Activated CD8-positive, alpha-beta T cell treated with anti-CD3 and anti-CD28 coated beads for 36 hours (primary cell): ENCODE measurements around the gene TFEB. TPM values are rescaled to one million over a fixed set of nuclear protein-coding genes. Genes with fewer than 3 reads are reported as not detected.

Experiments used
- ATAC-seq: fragments of 200-7000 bp; cut with Tn5 transposase; one replicate; pipeline ENCODE4 v1.10.0; 2021; ENCODE audit warnings: mild to moderate bottlenecking, moderate library complexity
- CTCF ChIA-PET: fragments of 350-600 bp; sonication (Branson Sonifier 250); formaldehyde crosslinking; loops from one replicate; lab custom pipeline; 2021; ENCODE audit warnings: antibody characterized with exemption; lab: Charles Lee
- POLR2A ChIA-PET: fragments of 350-600 bp; sonication (Branson Sonifier 250); formaldehyde crosslinking; loops from one replicate; lab custom pipeline; 2021; ENCODE audit warnings: antibody characterized with exemption; lab: Charles Lee
- DNase-seq: peaks from one replicate; pipeline ENCODE4 v3.0.0-alpha.2; 2020
- H3K27ac Mint-ChIP-seq: one replicate; pipeline ENCODE4 v1.8.0; 2021; ENCODE audit warnings: mild to moderate bottlenecking, mixed read lengths
- H3K27me3 Mint-ChIP-seq: one replicate; pipeline ENCODE4 v1.8.0; 2021; ENCODE audit warnings: mixed read lengths
- H3K36me3 Mint-ChIP-seq: one replicate; pipeline ENCODE4 v1.8.0; 2021; ENCODE audit warnings: low read depth, mixed read lengths
- H3K4me1 Mint-ChIP-seq: one replicate; pipeline ENCODE4 v1.8.0; 2021; ENCODE audit warnings: low read depth, mixed read lengths
- H3K4me3 Mint-ChIP-seq: one replicate; pipeline ENCODE4 v1.8.0; 2021; ENCODE audit warnings: mild to moderate bottlenecking, moderate library complexity, mixed read lengths
- H3K9me3 Mint-ChIP-seq: one replicate; pipeline ENCODE4 v1.8.0; 2021; ENCODE audit warnings: mixed read lengths
- CTCF ChIP-seq: fragments of 200-600 bp; IDR thresholded peaks from one replicate; pipeline ENCODE4 v1.8.0; 2022; ENCODE audit warnings: antibody characterized with exemption, mild to moderate bottlenecking
- intact Hi-C: fragments of 100-400 bp; cut with micrococcal nuclease; formaldehyde crosslinking; loops from one replicate; pipeline ENCODE4 v1.10.0; 2022
- total RNA-seq, 2 experiments: library from RNA; stranded (reverse); gene quantifications; one replicate each; pipeline ENCODE4 v1.2.3, GENCODE V29; 2021

The TFEB gene
- total RNA-seq, 2 experiments from 2014 or later: 14.6 to 15.9 TPM

GRCh38 chr6:41667195-41667594 is 68.2 kb downstream of the TFEB start:
- H3K27ac Mint-ChIP-seq: no peak overlapping the region
- no peaks in the 10 kb centered on the region for H3K4me1 Mint-ChIP-seq
- no peaks in the 10 kb centered on the region for H3K9me3 Mint-ChIP-seq
- intact Hi-C loops: no loop called here
- H3K4me3 Mint-ChIP-seq: no peak overlapping the region
- H3K27me3 Mint-ChIP-seq: peaks cover 11% of the 10 kb centered on the region
- no peaks in the 10 kb centered on the region for H3K36me3 Mint-ChIP-seq
- ChIA-PET POLR2A (no interaction called here), CTCF (no interaction called here)
- TF ChIP-seq CTCF: no peak
- no peak for ATAC-seq
- no peak for DNase-seq

- H3K9me3 Mint-ChIP-seq: no peaks in the 10 kb centered on the region
- peaks cover 18% of the 10 kb centered on the region for H3K27me3 Mint-ChIP-seq
- H3K4me3 Mint-ChIP-seq: no peak overlapping the region
- POLR2A ChIA-PET: no interaction called here
- H3K36me3 Mint-ChIP-seq: no peaks in the 10 kb centered on the region
- TF ChIP-seq CTCF: no peak
- DNase-seq (no peak), ATAC-seq (no peak)
- intact Hi-C loops: no loop called here
- CTCF ChIA-PET: interaction anchor here (1.2 kb wide), 1 partner anchor 19 kb away, joined by 3 read pairs; no protein-coding TSS in a partner anchor
- no peak overlapping the region for H3K27ac Mint-ChIP-seq
- no peaks in the 10 kb centered on the region for H3K4me1 Mint-ChIP-seq
Measured at GRCh38 chr6:41664271-41664670, 71.1 kb downstream of the TFEB start.

- intact Hi-C loops: no loop called here
- H3K9me3 Mint-ChIP-seq: no peaks in the 10 kb centered on the region
- H3K27me3 Mint-ChIP-seq: peaks cover 22% of the 10 kb centered on the region
- ChIA-PET CTCF (interaction anchor here (0.8 kb wide), 1 partner anchor 20 kb away, joined by 3 read pairs; no protein-coding TSS in a partner anchor), POLR2A (no interaction called here)
- no peak for ATAC-seq
- no peak for TF ChIP-seq CTCF
- H3K27ac Mint-ChIP-seq: no peak overlapping the region
- H3K36me3 Mint-ChIP-seq: no peaks in the 10 kb centered on the region
- no peaks in the 10 kb centered on the region for H3K4me1 Mint-ChIP-seq
- DNase-seq: no peak
- H3K4me3 Mint-ChIP-seq: no peak overlapping the region
Measured at GRCh38 chr6:41663568-41663967, 71.8 kb downstream of the TFEB start.

GRCh38 chr6:41659935-41660334 is 75.5 kb downstream of the TFEB start:
- no peaks in the 10 kb centered on the region for H3K9me3 Mint-ChIP-seq
- H3K4me1 Mint-ChIP-seq: no peaks in the 10 kb centered on the region
- peaks cover 27% of the 10 kb centered on the region for H3K27me3 Mint-ChIP-seq
- intact Hi-C loops: no loop called here
- no peak overlapping the region for H3K27ac Mint-ChIP-seq
- POLR2A ChIA-PET: no interaction called here
- CTCF ChIA-PET: interaction anchor here (2.1 kb wide), 1 partner anchor 24 kb away, joined by 6 read pairs; no protein-coding TSS in a partner anchor
- DNase-seq (no peak), ATAC-seq (no peak)
- no peaks in the 10 kb centered on the region for H3K36me3 Mint-ChIP-seq
- no peak for TF ChIP-seq CTCF
- no peak overlapping the region for H3K4me3 Mint-ChIP-seq

GRCh38 chr6:41658636-41659035 is 76.8 kb downstream of the TFEB start:
- no peak for DNase-seq
- Mint-ChIP-seq H3K27me3 (peaks cover 27% of the 10 kb centered on the region), H3K27ac (no peak overlapping the region), H3K4me1 (no peaks in the 10 kb centered on the region), H3K9me3 (no peaks in the 10 kb centered on the region), H3K4me3 (no peak overlapping the region), H3K36me3 (no peaks in the 10 kb centered on the region)
- no peak for ATAC-seq
- POLR2A ChIA-PET: no interaction called here
- intact Hi-C loops: no loop called here
- no peak for TF ChIP-seq CTCF
- CTCF ChIA-PET: interaction anchor here (1.7 kb wide), 1 partner anchor 25 kb away, joined by 8 read pairs; no protein-coding TSS in a partner anchor
